H54 (cell line): ENCODE measurements around the gene CROCC2.

ENCODE experiments used
- DNase-seq: peaks from one replicate; pipeline ENCODE4 v3.0.0; 2011; ENCODE audit warnings: low spot score, mixed read lengths; ENCODE audit not compliant: insufficient read length
- FAIRE-seq: peaks from 3 replicates; lab custom pipeline; 2011; peaks lifted over from hg19 to GRCh38; lab: Jason Lieb, UNC
- POLR2A ChIP-seq: IDR thresholded peaks from 2 replicates; pipeline ENCODE4 v1.6.1; 2011; ENCODE audit warnings: low read depth, mild to moderate bottlenecking, low read length

The CROCC2 gene

GRCh38 chr2:240922982-240923537 lies 16.9 kb downstream of the CROCC2 start:
- no peak for FAIRE-seq

GRCh38 chr2:240925191-240925567 lies 19.0 kb downstream of the CROCC2 start:
- no peak for TF ChIP-seq POLR2A
- DNase-seq, result no peak
- FAIRE-seq, result no peak

More at GRCh38 chr2:240922982-240923537, 16.9 kb downstream of the CROCC2 start:
- no peak for DNase-seq
- TF ChIP-seq POLR2A, result no peak

- no peak for TF ChIP-seq POLR2A
- DNase-seq, result no peak
- FAIRE-seq, result no peak
These were observed 19.7 kb downstream of the CROCC2 start for GRCh38 chr2:240925568-240926515.

- no peak for DNase-seq
- FAIRE-seq, result no peak
- TF ChIP-seq POLR2A, result no peak
These were observed 20.6 kb downstream of the CROCC2 start for GRCh38 chr2:240926516-240927389.

- DNase-seq (no peak), FAIRE-seq (no peak)
- TF ChIP-seq POLR2A, result no peak
These were observed 21.2 kb downstream of the CROCC2 start for GRCh38 chr2:240927390-240927781.

- no peak for TF ChIP-seq POLR2A
- DNase-seq (no peak), FAIRE-seq (no peak)
These were observed 22.6 kb downstream of the CROCC2 start for GRCh38 chr2:240928476-240929363.

- no peak for TF ChIP-seq POLR2A
- no peak for FAIRE-seq
- DNase-seq, result no peak
These were observed 23.4 kb downstream of the CROCC2 start for GRCh38 chr2:240929364-240930095.

- no peak for FAIRE-seq
- no peak for TF ChIP-seq POLR2A
These were observed 24.0 kb downstream of the CROCC2 start for GRCh38 chr2:240930096-240930630.

GRCh38 chr2:240930631-240931318 lies 24.6 kb downstream of the CROCC2 start:
- FAIRE-seq (no peak), DNase-seq (no peak)
- no peak for TF ChIP-seq POLR2A

More at GRCh38 chr2:240930096-240930630, 24.0 kb downstream of the CROCC2 start:
- no peak for DNase-seq

- FAIRE-seq (no peak), DNase-seq (no peak)
- TF ChIP-seq POLR2A, result no peak
These were observed 25.3 kb downstream of the CROCC2 start for GRCh38 chr2:240931319-240931949.
